ENCODE results near the gene NADK.

The NADK gene

GRCh38 chr1:1777950-1778662, at the start of gene NADK:
TSS of gene NADK (minus strand) at chr1:1778470. CDS start at chr1:1765406, 13,064 bp downstream.
- no peak for DNase-seq

- no peak for DNase-seq
Observed at GRCh38 chr1:1827089-1827848, 49.0 kb upstream of the NADK start.

- no peak for DNase-seq
Observed at GRCh38 chr1:1826356-1827088, 48.3 kb upstream of the NADK start.

GRCh38 chr1:1825217-1825616, 46.9 kb upstream of the NADK start:
- no peak for DNase-seq

- no peak for DNase-seq
Observed at GRCh38 chr1:1819762-1820161, 41.5 kb upstream of the NADK start.

- DNase-seq = no peak
Observed at GRCh38 chr1:1817221-1817620, 39.0 kb upstream of the NADK start.

GRCh38 chr1:1815606-1816281, 37.5 kb upstream of the NADK start:
- no peak for DNase-seq

- no peak for DNase-seq
Observed at GRCh38 chr1:1809489-1809888, 31.2 kb upstream of the NADK start.

GRCh38 chr1:1808206-1808605, 29.9 kb upstream of the NADK start:
- DNase-seq = no peak

GRCh38 chr1:1806890-1807289, 28.6 kb upstream of the NADK start:
- DNase-seq = no peak

- no peak for DNase-seq
Observed at GRCh38 chr1:1804301-1804700, 26.0 kb upstream of the NADK start.

- DNase-seq = no peak
Observed at GRCh38 chr1:1802871-1803270, 24.6 kb upstream of the NADK start.

GRCh38 chr1:1799716-1800115, 21.4 kb upstream of the NADK start:
- DNase-seq = no peak

GRCh38 chr1:1797731-1798341, 19.6 kb upstream of the NADK start:
- DNase-seq = no peak

GRCh38 chr1:1796466-1796865, 18.2 kb upstream of the NADK start:
- DNase-seq = no peak

GRCh38 chr1:1794999-1795398, 16.7 kb upstream of the NADK start:
- DNase-seq = no peak

- no peak for DNase-seq
Observed at GRCh38 chr1:1793481-1794244, 15.4 kb upstream of the NADK start.

- no peak for DNase-seq
Observed at GRCh38 chr1:1788646-1789431, 10.6 kb upstream of the NADK start.

GRCh38 chr1:1788136-1788535, 9.9 kb upstream of the NADK start:
- DNase-seq = no peak

- DNase-seq = no peak
Observed at GRCh38 chr1:1786836-1787605, 8.8 kb upstream of the NADK start.

Measured in NCI-H1417 treated with DMSO at 0.1 percent for 48 hours (cell line).